WTC11 (cell line): ENCODE data around the gene SDF2L1.

Experiments used
- CTCF ChIP-seq: fragments of 200-600 bp; IDR thresholded peaks from 2 replicates; pipeline ENCODE4 v1.8.0; 2022; ENCODE audit warnings: antibody characterized with exemption
- STAT6 ChIP-seq: sonication (generic); formaldehyde crosslinking; conservative IDR thresholded peaks from 2 replicates; pipeline ENCODE4 v1.8.1; 2023; ENCODE audit warnings: mild to moderate bottlenecking, low read depth, missing genetic modification reagents, moderate library complexity
- ZNF263 ChIP-seq: sonication (generic); formaldehyde crosslinking; IDR thresholded peaks from 2 replicates; pipeline ENCODE4 v1.8.1; 2022; ENCODE audit warnings: low read depth, mild to moderate bottlenecking, moderate library complexity, missing genetic modification reagents

- TF ChIP-seq ZNF263 (CRISPR knock-in tag), result no peak
- TF ChIP-seq CTCF, result peak; percentile 17; the same call in 1 of the 2 replicates
- no peak for TF ChIP-seq STAT6 (CRISPR knock-in tag)
Measured at GRCh38 chr22:21642584-21643448, 714 bp downstream of the SDF2L1 start.
